ENCODE results near the gene FTCDNL1. TPM values are rescaled to one million over a fixed set of nuclear protein-coding genes. Genes with fewer than 3 reads are reported as not detected.

Gene FTCDNL1
- total and polyA plus RNA-seq, 4 donors = 2.1 to 5.3 (median 4.1) TPM

GRCh38 chr2:199882667-199883066 lies 31.7 kb upstream of the FTCDNL1 start:
- no peak for DNase-seq (ENCODE audit: low spot score)
- H3K9me3 ChIP-seq (ENCODE audit: control insufficient read depth in 4 of 4, low read length in 3 of 4) = no peaks in the 10 kb centered on the region
- H3K27ac ChIP-seq (ENCODE audit: low read depth in 1 of 2, low read length in 2 of 2) = no peak overlapping the region
- H3K9ac ChIP-seq (ENCODE audit: low read depth in 1 of 2, low read length in 2 of 2) = no peak overlapping the region
- no peak overlapping the region for H3K4me3 ChIP-seq (ENCODE audit: low read depth in 1 of 3, low read length in 3 of 3)
- no peaks in the 10 kb centered on the region for H3K4me1 ChIP-seq (ENCODE audit: control insufficient read depth in 4 of 4, insufficient read depth in 4 of 4, low read length in 3 of 4)
- TF ChIP-seq TAF1 (conservative IDR thresholded peaks at IDR 0.05) = no peak
- no peak for TF ChIP-seq JUND (IDR thresholded peaks at IDR 0.05)
- TF ChIP-seq SP1 (IDR thresholded peaks at IDR 0.05) = no peak
- TF ChIP-seq ATF3 (IDR thresholded peaks at IDR 0.05) = no peak
- TF ChIP-seq CTCF (IDR thresholded peaks at IDR 0.05; ENCODE audit: low read depth, low read length, missing input control) = no peak
- TF ChIP-seq GABPA (IDR thresholded peaks at IDR 0.05 in 1 of 2, conservative IDR thresholded peaks at IDR 0.05 in 1 of 2) = no peak
- no peak for TF ChIP-seq RAD21 (IDR thresholded peaks at IDR 0.05)
- no peak for TF ChIP-seq MAX (IDR thresholded peaks at IDR 0.05)
- TF ChIP-seq REST (IDR thresholded peaks at IDR 0.05) = no peak
- TF ChIP-seq, protein P1, sequence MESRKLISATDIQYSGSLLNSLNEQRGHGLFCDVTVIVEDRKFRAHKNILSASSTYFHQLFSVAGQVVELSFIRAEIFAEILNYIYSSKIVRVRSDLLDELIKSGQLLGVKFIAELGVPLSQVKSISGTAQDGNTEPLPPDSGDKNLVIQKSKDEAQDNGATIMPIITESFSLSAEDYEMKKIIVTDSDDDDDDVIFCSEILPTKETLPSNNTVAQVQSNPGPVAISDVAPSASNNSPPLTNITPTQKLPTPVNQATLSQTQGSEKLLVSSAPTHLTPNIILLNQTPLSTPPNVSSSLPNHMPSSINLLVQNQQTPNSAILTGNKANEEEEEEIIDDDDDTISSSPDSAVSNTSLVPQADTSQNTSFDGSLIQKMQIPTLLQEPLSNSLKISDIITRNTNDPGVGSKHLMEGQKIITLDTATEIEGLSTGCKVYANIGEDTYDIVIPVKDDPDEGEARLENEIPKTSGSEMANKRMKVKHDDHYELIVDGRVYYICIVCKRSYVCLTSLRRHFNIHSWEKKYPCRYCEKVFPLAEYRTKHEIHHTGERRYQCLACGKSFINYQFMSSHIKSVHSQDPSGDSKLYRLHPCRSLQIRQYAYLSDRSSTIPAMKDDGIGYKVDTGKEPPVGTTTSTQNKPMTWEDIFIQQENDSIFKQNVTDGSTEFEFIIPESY (IDR thresholded peaks at IDR 0.05) = no peak
- no peak for TF ChIP-seq HNF4A (conservative IDR thresholded peaks at IDR 0.05)
- no peak for TF ChIP-seq EGR1 (IDR thresholded peaks at IDR 0.05; ENCODE audit: low read depth in 2 of 2)
- TF ChIP-seq HNF4G (IDR thresholded peaks at IDR 0.05) = no peak
- H3K36me3 ChIP-seq (ENCODE audit: control insufficient read depth in 4 of 4, insufficient read depth in 3 of 4, low read depth in 1 of 4, low read length in 3 of 4) = no peaks in the 10 kb centered on the region
- H3K27me3 ChIP-seq (ENCODE audit: control insufficient read depth in 4 of 4, insufficient read depth in 4 of 4, low read length in 3 of 4) = no peaks in the 10 kb centered on the region

- no peak for DNase-seq (ENCODE audit: low spot score)
- H3K9me3 ChIP-seq (ENCODE audit: control insufficient read depth in 4 of 4, low read length in 3 of 4) = peaks cover 3 to 9% (median 4%) of the 10 kb centered on the region in 4 donors
- H3K27me3 ChIP-seq (ENCODE audit: control insufficient read depth in 4 of 4, insufficient read depth in 4 of 4, low read length in 3 of 4) = peaks cover 0 to 5% (median 0%) of the 10 kb centered on the region in 4 donors
- 94% methylated on average over 1 of the region's 1 CpG for WGBS
- H3K4me3 ChIP-seq (ENCODE audit: low read depth in 1 of 3, low read length in 3 of 3) = no peak overlapping the region
- H3K4me1 ChIP-seq (ENCODE audit: control insufficient read depth in 4 of 4, insufficient read depth in 4 of 4, low read length in 3 of 4) = no peaks in the 10 kb centered on the region
- no peaks in the 10 kb centered on the region for H3K36me3 ChIP-seq (ENCODE audit: control insufficient read depth in 4 of 4, insufficient read depth in 3 of 4, low read depth in 1 of 4, low read length in 3 of 4)
- no peak overlapping the region for H3K9ac ChIP-seq (ENCODE audit: low read depth in 1 of 2, low read length in 2 of 2)
- H3K27ac ChIP-seq (ENCODE audit: low read depth in 1 of 2, low read length in 2 of 2) = no peak overlapping the region
- TF ChIP-seq RXRA (IDR thresholded peaks at IDR 0.05) (no peak), HNF4A (conservative IDR thresholded peaks at IDR 0.05) (no peak), ATF3 (IDR thresholded peaks at IDR 0.05) (no peak), YY1 (IDR thresholded peaks at IDR 0.05) (no peak), RAD21 (IDR thresholded peaks at IDR 0.05) (no peak), GABPA (IDR thresholded peaks at IDR 0.05 in 1 of 2, conservative IDR thresholded peaks at IDR 0.05 in 1 of 2) (no peak), FOXA2 (IDR thresholded peaks at IDR 0.05) (no peak), HNF4G (IDR thresholded peaks at IDR 0.05) (no peak), MAX (IDR thresholded peaks at IDR 0.05) (no peak), NR2F2 (IDR thresholded peaks at IDR 0.05) (no peak), REST (IDR thresholded peaks at IDR 0.05) (no peak), EGR1 (IDR thresholded peaks at IDR 0.05; ENCODE audit: low read depth in 2 of 2) (no peak), SP1 (IDR thresholded peaks at IDR 0.05) (no peak), FOXA1 (IDR thresholded peaks at IDR 0.05) (no peak)
Measured at GRCh38 chr2:199875400-199875799, 24.4 kb upstream of the FTCDNL1 start.

Measured in liver (tissue), 9 donors.